Measurements from ENCODE around the gene EPB41L2. TPM values are rescaled to one million over a fixed set of nuclear protein-coding genes. Genes with fewer than 3 reads are reported as not detected.

The EPB41L2 gene
- total RNA-seq, 4 donors from 2014 or later: 46.1 to 258 (median 88.3) TPM

DNA sequence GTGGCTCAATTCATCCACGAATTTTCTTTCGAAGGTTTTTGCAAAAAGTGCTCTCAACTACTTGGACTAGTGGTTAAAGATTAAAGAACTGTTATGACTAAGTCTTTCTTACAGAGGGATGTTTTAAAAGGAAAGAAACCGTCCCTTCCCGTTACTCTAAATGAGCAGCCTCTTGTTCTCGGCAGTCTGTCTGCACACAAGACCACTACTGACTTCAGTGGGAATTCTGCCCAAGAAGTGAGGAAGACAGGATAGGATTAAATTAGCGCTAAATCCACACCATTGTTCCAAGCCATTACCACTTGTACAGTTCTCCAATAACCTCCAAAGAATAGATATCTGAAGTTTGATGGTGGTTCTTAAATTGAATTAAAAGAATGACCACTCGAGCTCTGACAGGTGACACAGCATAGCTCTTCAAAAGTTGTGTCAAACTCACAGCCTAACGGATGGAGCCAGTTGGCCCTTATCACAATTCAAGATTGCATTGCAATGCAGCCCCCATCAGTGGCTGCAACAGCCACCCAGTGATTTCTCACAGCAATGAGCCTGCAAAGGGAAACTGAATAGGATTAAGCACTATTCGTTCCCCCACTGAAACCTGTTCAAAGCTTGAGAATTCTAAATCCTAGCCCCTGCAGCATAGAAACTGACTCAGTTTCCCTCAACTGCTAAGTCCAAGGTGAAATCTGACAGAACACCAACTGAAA is 1.8 kb downstream of the EPB41L2 start:
- peak overlapping the region in 2 of 4 donors; percentile 27 to 31 for H3K27ac ChIP-seq
- no peaks in the 10 kb centered on the region for H3K36me3 ChIP-seq
- DNase-seq: no peak
- H3K27me3 ChIP-seq: no peaks in the 10 kb centered on the region
- no peaks in the 10 kb centered on the region for H3K9me3 ChIP-seq
- peak overlapping the region in 3 of 4 donors; percentile 87 to 97 (median 88) for H3K4me3 ChIP-seq
- TF ChIP-seq POLR2A (IDR thresholded peaks at IDR 0.05) (no peak), CTCF (IDR thresholded peaks at IDR 0.05) (no peak)
- peaks cover 0 to 12% (median 3%) of the 10 kb centered on the region in 4 donors for H3K4me1 ChIP-seq

- peaks cover 0 to under 1% (median 0%) of the 10 kb centered on the region in 4 donors for H3K9me3 ChIP-seq
- DNase-seq: no peak
- TF ChIP-seq CTCF (IDR thresholded peaks at IDR 0.05) (no peak), POLR2A (IDR thresholded peaks at IDR 0.05) (no peak)
- no peaks in the 10 kb centered on the region for H3K27me3 ChIP-seq
- peaks cover 0 to 12% (median 3%) of the 10 kb centered on the region in 4 donors for H3K4me1 ChIP-seq
- H3K27ac ChIP-seq: no peak overlapping the region
- H3K4me3 ChIP-seq: no peak overlapping the region
- H3K36me3 ChIP-seq: no peaks in the 10 kb centered on the region
These were observed 2.7 kb downstream of the EPB41L2 start for GRCh38 chr6:131060311-131060710.

DNA sequence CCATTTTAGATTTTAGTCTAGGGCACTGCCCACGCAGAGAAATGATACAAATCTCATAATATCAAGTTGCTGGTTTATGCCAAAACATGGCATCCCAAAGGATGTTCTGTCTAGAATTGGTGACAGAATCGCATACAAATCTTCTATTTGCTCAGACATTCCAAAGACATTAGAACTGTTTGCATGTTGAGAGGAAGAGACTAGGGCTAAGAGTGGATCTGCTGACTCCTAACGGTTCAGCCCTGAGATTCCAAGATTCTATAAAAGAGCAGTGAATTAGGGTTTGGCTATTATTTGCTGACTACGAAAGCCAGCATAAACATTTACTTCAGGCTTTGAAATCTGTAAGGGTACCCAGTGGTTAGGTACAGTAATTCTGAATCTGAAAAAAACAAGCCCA is 3.6 kb downstream of the EPB41L2 start:
- no peaks in the 10 kb centered on the region for H3K27me3 ChIP-seq
- H3K36me3 ChIP-seq: no peaks in the 10 kb centered on the region
- no peak for DNase-seq
- peaks cover 0 to 12% (median 3%) of the 10 kb centered on the region in 4 donors for H3K4me1 ChIP-seq
- peaks cover 0 to 9% (median 1%) of the 10 kb centered on the region in 4 donors for H3K9me3 ChIP-seq
- TF ChIP-seq CTCF (IDR thresholded peaks at IDR 0.05) (no peak), POLR2A (IDR thresholded peaks at IDR 0.05) (no peak)
- H3K27ac ChIP-seq: peak overlapping the region in 1 of 4 donors; percentile 4
- no peak overlapping the region for H3K4me3 ChIP-seq

DNA sequence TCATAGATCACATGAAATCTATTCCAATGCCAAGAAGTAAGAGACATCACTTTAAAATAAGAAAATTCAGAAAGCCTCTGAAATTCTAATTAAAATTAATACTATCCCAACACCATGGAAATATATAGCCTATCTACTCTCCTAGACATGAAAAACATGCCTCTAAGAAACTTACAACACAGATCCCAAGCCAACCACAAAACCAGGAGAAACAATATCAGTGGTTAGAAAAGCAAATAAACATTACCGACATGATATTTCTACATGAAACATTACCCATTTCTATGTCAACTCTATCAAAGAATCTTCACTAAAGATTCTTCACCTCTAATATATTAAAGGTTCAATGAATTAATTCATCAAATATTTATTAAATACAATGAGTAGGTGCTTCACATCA is 4.8 kb downstream of the EPB41L2 start:
- no peaks in the 10 kb centered on the region for H3K27me3 ChIP-seq

More for the DNA sequence above, 4.8 kb downstream of the EPB41L2 start:
- H3K9me3 ChIP-seq: peaks cover 0 to 19% (median 8%) of the 10 kb centered on the region in 4 donors
- H3K36me3 ChIP-seq: no peaks in the 10 kb centered on the region
- H3K27ac ChIP-seq: no peak overlapping the region
- DNase-seq: no peak
- H3K4me3 ChIP-seq: no peak overlapping the region
- TF ChIP-seq CTCF (IDR thresholded peaks at IDR 0.05) (no peak), POLR2A (IDR thresholded peaks at IDR 0.05) (no peak)
- peaks cover 0 to 6% (median 1%) of the 10 kb centered on the region in 4 donors for H3K4me1 ChIP-seq

Measured in Peyer's patch (tissue), 4 donors.